Endothelial cell (in vitro differentiated cells): ENCODE results near the gene TMEM183A. TPM values are rescaled to one million over a fixed set of nuclear protein-coding genes. Genes with fewer than 3 reads are reported as not detected.
A peak's percentile ranks its signal among the peaks of the same experiment; 100 is the strongest.

Experiments
- DNase-seq: peaks from one replicate; pipeline ENCODE4 v3.0.0; 2021; ENCODE audit warnings: low spot score
- H3K27ac Mint-ChIP-seq: one replicate; pipeline ENCODE4 v1.8.0; 2021; ENCODE audit warnings: mixed read lengths, inconsistent platforms; ENCODE audit not compliant: unreplicated experiment
- H3K27me3 Mint-ChIP-seq: one replicate; pipeline ENCODE4 v1.8.0; 2021; ENCODE audit warnings: mild to moderate bottlenecking, moderate library complexity, mixed read lengths, inconsistent platforms; ENCODE audit not compliant: unreplicated experiment
- H3K36me3 Mint-ChIP-seq: one replicate; pipeline ENCODE4 v1.8.0; 2021; ENCODE audit warnings: mild to moderate bottlenecking, low read depth, mixed read lengths, inconsistent platforms; ENCODE audit not compliant: unreplicated experiment
- H3K4me1 Mint-ChIP-seq: one replicate; pipeline ENCODE4 v1.8.0; 2021; ENCODE audit warnings: mild to moderate bottlenecking, mixed read lengths, inconsistent platforms; ENCODE audit not compliant: unreplicated experiment
- H3K4me3 Mint-ChIP-seq: one replicate; pipeline ENCODE4 v1.8.0; 2021; ENCODE audit warnings: mild to moderate bottlenecking, mixed read lengths, inconsistent platforms; ENCODE audit not compliant: unreplicated experiment
- H3K9me3 Mint-ChIP-seq: one replicate; pipeline ENCODE4 v1.8.0; 2021; ENCODE audit warnings: mixed read lengths, inconsistent platforms; ENCODE audit not compliant: unreplicated experiment
- total RNA-seq: library from RNA; stranded (reverse); fragmentation: NEBNext Ultra II Directional; extraction: Animal tissue kit (Norgen Biotek cat#: 25700); gene quantifications from one replicate; pipeline ENCODE4 v1.2.1, GENCODE V29; 2021; ENCODE audit not compliant: unreplicated experiment
- TF ChIP-seq, protein P1 (sequence below): fragments of 200-600 bp; sonication (generic); IDR thresholded peaks from one replicate; pipeline ENCODE4 v1.5.0; 2021; ENCODE audit warnings: antibody characterized with exemption; ENCODE audit not compliant: unreplicated experiment

Gene TMEM183A
- total RNA-seq, 1 donor from 2014 or later, result 65.5 TPM

DNA sequence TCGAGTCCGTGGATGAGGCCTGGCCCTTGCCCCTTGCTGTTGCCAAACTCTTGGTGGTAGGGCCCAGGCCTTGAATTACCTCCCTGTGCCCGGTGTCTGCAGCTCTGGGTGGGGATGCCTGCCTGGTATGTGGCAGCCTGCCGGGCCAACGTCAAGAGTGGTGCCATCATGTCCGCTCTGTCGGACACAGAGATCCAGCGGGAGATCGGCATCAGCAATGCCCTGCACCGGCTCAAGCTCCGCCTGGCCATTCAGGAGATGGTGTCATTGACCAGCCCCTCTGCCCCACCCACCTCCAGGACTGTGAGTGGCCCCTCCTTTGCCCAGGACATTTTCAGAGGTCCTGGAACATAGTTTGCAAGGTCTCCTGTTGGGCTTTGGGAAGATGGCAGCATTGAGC lies 52.9 kb downstream of the TMEM183A start:
- no peaks in the 10 kb centered on the region for H3K27me3 Mint-ChIP-seq
- peaks cover 15% of the 10 kb centered on the region for H3K4me1 Mint-ChIP-seq
- TF ChIP-seq, protein P1, sequence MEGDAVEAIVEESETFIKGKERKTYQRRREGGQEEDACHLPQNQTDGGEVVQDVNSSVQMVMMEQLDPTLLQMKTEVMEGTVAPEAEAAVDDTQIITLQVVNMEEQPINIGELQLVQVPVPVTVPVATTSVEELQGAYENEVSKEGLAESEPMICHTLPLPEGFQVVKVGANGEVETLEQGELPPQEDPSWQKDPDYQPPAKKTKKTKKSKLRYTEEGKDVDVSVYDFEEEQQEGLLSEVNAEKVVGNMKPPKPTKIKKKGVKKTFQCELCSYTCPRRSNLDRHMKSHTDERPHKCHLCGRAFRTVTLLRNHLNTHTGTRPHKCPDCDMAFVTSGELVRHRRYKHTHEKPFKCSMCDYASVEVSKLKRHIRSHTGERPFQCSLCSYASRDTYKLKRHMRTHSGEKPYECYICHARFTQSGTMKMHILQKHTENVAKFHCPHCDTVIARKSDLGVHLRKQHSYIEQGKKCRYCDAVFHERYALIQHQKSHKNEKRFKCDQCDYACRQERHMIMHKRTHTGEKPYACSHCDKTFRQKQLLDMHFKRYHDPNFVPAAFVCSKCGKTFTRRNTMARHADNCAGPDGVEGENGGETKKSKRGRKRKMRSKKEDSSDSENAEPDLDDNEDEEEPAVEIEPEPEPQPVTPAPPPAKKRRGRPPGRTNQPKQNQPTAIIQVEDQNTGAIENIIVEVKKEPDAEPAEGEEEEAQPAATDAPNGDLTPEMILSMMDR, result no peak
- H3K9me3 Mint-ChIP-seq, result no peaks in the 10 kb centered on the region
- no peak for DNase-seq
- H3K36me3 Mint-ChIP-seq, result peaks cover 4% of the 10 kb centered on the region
- H3K27ac Mint-ChIP-seq, result no peak overlapping the region
- no peak overlapping the region for H3K4me3 Mint-ChIP-seq

GRCh38 chr1:203063287-203063686 lies 56.1 kb downstream of the TMEM183A start:
- H3K4me3 Mint-ChIP-seq, result no peak overlapping the region
- TF ChIP-seq, protein P1, result no peak
- peaks cover 8% of the 10 kb centered on the region for H3K4me1 Mint-ChIP-seq
- no peak for DNase-seq
- H3K27ac Mint-ChIP-seq, result no peak overlapping the region
- H3K9me3 Mint-ChIP-seq, result no peaks in the 10 kb centered on the region
- H3K27me3 Mint-ChIP-seq, result peaks cover 4% of the 10 kb centered on the region
- H3K36me3 Mint-ChIP-seq, result peaks cover 3% of the 10 kb centered on the region

GRCh38 chr1:203065191-203065590 lies 58.0 kb downstream of the TMEM183A start:
- Mint-ChIP-seq H3K4me1 (peaks cover 19% of the 10 kb centered on the region), H3K36me3 (peaks cover 3% of the 10 kb centered on the region), H3K27ac (no peak overlapping the region), H3K27me3 (peaks cover 6% of the 10 kb centered on the region), H3K9me3 (no peaks in the 10 kb centered on the region), H3K4me3 (no peak overlapping the region)
- TF ChIP-seq, protein P1, result no peak
- no peak for DNase-seq

GRCh38 chr1:203065986-203066385 lies 58.8 kb downstream of the TMEM183A start:
- Mint-ChIP-seq H3K27ac (no peak overlapping the region), H3K27me3 (peaks cover 7% of the 10 kb centered on the region), H3K4me1 (peaks cover 19% of the 10 kb centered on the region), H3K4me3 (no peak overlapping the region), H3K9me3 (no peaks in the 10 kb centered on the region), H3K36me3 (peaks cover 3% of the 10 kb centered on the region)
- TF ChIP-seq, protein P1, result no peak
- DNase-seq, result no peak

DNA sequence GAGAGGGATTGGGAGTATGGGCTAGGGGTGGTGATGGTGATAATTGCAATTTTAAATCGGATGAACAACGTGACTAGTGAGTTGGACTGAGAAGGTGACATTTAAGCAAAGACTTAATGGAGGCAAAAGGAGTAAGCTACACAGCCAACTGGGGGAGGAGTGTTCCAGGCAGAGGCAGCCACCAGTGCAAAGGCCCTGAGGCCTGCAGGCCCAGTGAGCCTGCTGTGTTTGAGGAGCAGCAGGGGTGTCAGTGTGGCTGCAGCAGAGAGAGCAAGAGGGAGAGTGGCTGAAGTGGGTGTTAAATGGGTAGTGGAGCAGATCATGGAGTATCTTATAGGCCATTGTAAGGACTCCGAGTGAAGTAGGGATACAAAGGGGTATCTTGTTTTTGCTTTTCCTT lies 59.8 kb downstream of the TMEM183A start:
- H3K36me3 Mint-ChIP-seq, result peaks cover 9% of the 10 kb centered on the region
- H3K27me3 Mint-ChIP-seq, result peaks cover 7% of the 10 kb centered on the region
- H3K4me1 Mint-ChIP-seq, result peaks cover 22% of the 10 kb centered on the region
- DNase-seq, result no peak
- TF ChIP-seq, protein P1, result no peak
- no peaks in the 10 kb centered on the region for H3K9me3 Mint-ChIP-seq
- no peak overlapping the region for H3K27ac Mint-ChIP-seq
- peak overlapping the region; percentile 27 for H3K4me3 Mint-ChIP-seq
